SIG-M5 treated with dmso at 0.1 percent for 504 hours (cell line): ENCODE data around the gene LRCH1.

Experiments
- DNase-seq: peaks from one replicate; lab custom pipeline; 2025; ENCODE audit not compliant: unreplicated experiment; lab: John Stamatoyannopoulos, UW

LRCH1 gene

GRCh38 chr13:46613409-46614049 lies 60.6 kb downstream of the LRCH1 start:
- no peak for DNase-seq

GRCh38 chr13:46614582-46614981 lies 61.6 kb downstream of the LRCH1 start:
- no peak for DNase-seq

- no peak for DNase-seq
These were observed 63.0 kb downstream of the LRCH1 start for GRCh38 chr13:46615888-46616531.

- DNase-seq: no peak
These were observed 64.3 kb downstream of the LRCH1 start for GRCh38 chr13:46617229-46617721.

- DNase-seq: no peak
These were observed 64.9 kb downstream of the LRCH1 start for GRCh38 chr13:46617885-46618284.

- no peak for DNase-seq
These were observed 65.8 kb downstream of the LRCH1 start for GRCh38 chr13:46618694-46619254.

GRCh38 chr13:46620029-46620428 lies 67.1 kb downstream of the LRCH1 start:
- DNase-seq: no peak

GRCh38 chr13:46620471-46620870 lies 67.5 kb downstream of the LRCH1 start:
- DNase-seq: no peak

GRCh38 chr13:46621133-46621532 lies 68.2 kb downstream of the LRCH1 start:
- no peak for DNase-seq

GRCh38 chr13:46621792-46622629 lies 69.0 kb downstream of the LRCH1 start:
- DNase-seq: no peak

- DNase-seq: no peak
These were observed 69.8 kb downstream of the LRCH1 start for GRCh38 chr13:46622630-46623256.

- no peak for DNase-seq
These were observed 71.4 kb downstream of the LRCH1 start for GRCh38 chr13:46624353-46624752.

GRCh38 chr13:46624821-46625220 lies 71.9 kb downstream of the LRCH1 start:
- no peak for DNase-seq

- no peak for DNase-seq
These were observed 74.5 kb downstream of the LRCH1 start for GRCh38 chr13:46627462-46627861.

- DNase-seq: no peak
These were observed 75.8 kb downstream of the LRCH1 start for GRCh38 chr13:46628622-46629365.

- no peak for DNase-seq
These were observed 76.9 kb downstream of the LRCH1 start for GRCh38 chr13:46629811-46630413.

GRCh38 chr13:46630431-46631178 lies 77.6 kb downstream of the LRCH1 start:
- DNase-seq: no peak

GRCh38 chr13:46631179-46631542 lies 78.2 kb downstream of the LRCH1 start:
- DNase-seq: no peak

GRCh38 chr13:46632176-46632575 lies 79.2 kb downstream of the LRCH1 start:
- DNase-seq: no peak
